Naive B cell (primary cell): Measurements from ENCODE around the gene GPR137B. TPM values are rescaled to one million over a fixed set of nuclear protein-coding genes. Genes with fewer than 3 reads are reported as not detected.

Source experiments
- ATAC-seq, 2 donors: fragments of 150-1000 bp; cut with Tn5 transposase; 2 replicates each; pipeline ENCODE4 v1.10.0; 2021; ENCODE audit warnings: low read depth in 2 of 2, mild to moderate bottlenecking in 2 of 2, moderate library complexity in 2 of 2
- DNase-seq: peaks from one replicate; pipeline ENCODE4 v3.0.0; 2022
- H3K27ac Mint-ChIP-seq, 6 donors: one replicate each; pipeline ENCODE4 v1.8.0; 2020 to 2022; ENCODE audit warnings: mild to moderate bottlenecking in 6 of 6, mixed read lengths in 6 of 6, moderate library complexity in 5 of 6, inconsistent platforms in 2 of 6
- H3K27me3 Mint-ChIP-seq, 3 donors: one replicate each; pipeline ENCODE4 v1.8.0; 2021 to 2022; ENCODE audit warnings: mixed read lengths in 3 of 3, mild to moderate bottlenecking in 1 of 3
- H3K36me3 Mint-ChIP-seq, 2 donors: one replicate each; pipeline ENCODE4 v1.8.0; 2020 to 2022; ENCODE audit warnings: mixed read lengths in 2 of 2, inconsistent platforms in 1 of 2, mild to moderate bottlenecking in 1 of 2
- H3K4me1 Mint-ChIP-seq, 3 donors: one replicate each; pipeline ENCODE4 v1.8.0; 2020 to 2022; ENCODE audit warnings: mixed read lengths in 3 of 3, inconsistent platforms in 1 of 3, mild to moderate bottlenecking in 1 of 3, moderate library complexity in 1 of 3
- H3K4me3 Mint-ChIP-seq, 8 donors: one replicate each; pipeline ENCODE4 v1.8.0; 2020 to 2022; ENCODE audit warnings: mild to moderate bottlenecking in 8 of 8, mixed read lengths in 8 of 8, moderate library complexity in 8 of 8, inconsistent platforms in 2 of 8
- H3K9me3 Mint-ChIP-seq, 7 donors: one replicate each; pipeline ENCODE4 v1.8.0; 2020 to 2022; ENCODE audit warnings: mixed read lengths in 7 of 7, mild to moderate bottlenecking in 5 of 7, inconsistent platforms in 2 of 7, moderate library complexity in 1 of 7
- polyA plus RNA-seq, 6 donors: library from polyadenylated mRNA; unstranded; fragments of 300-500 nt; fragmentation: Illumina TruSeq; gene quantifications; one replicate each; pipeline ENCODE4 v1.2.3, GENCODE V29; 2021; ENCODE audit warnings: low read depth in 6 of 6

GPR137B gene
- polyA plus RNA-seq, 6 donors from 2014 or later, result 1.1 to 4.0 (median 2.6) TPM

DNA sequence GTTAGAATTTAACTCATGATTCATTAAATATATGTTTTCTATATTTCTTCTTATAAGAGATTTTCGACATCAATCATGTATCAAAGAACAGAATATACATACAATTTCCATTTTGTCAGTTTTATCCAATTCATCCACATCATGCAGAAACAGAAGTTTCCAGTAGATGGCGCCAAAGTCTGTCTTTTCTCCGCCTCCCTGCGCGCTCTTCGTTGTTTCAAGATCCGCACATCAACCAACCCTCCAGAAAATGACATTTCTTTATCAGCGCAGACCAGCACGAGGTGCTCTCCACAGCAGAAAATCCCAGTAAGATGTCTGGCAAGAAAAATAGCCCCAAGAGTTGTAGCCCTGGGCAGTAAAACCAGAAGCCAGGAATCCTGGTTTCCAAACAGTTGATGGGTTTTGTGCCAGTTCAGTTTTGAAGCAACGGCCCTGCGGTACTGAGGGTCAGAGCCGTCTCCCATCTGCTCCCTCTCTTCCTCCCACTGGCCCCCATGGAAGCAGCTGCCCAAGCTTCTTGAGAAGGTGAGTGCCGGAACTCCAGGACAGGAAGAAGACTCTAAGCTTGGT lies 38.6 kb upstream of the GPR137B start:
- DNase-seq, result peak; percentile 44
- Mint-ChIP-seq H3K36me3 (no peaks in the 10 kb centered on the region), H3K9me3 (no peaks in the 10 kb centered on the region), H3K27me3 (peaks cover 0 to 2% (median 0%) of the 10 kb centered on the region in 3 donors), H3K27ac (no peak overlapping the region), H3K4me3 (peak overlapping the region in 1 of 8 donors; percentile 30), H3K4me1 (peaks cover 0 to 2% (median 0%) of the 10 kb centered on the region in 3 donors)
- peak in 1 of 2 donors; percentile 46 for ATAC-seq

DNA sequence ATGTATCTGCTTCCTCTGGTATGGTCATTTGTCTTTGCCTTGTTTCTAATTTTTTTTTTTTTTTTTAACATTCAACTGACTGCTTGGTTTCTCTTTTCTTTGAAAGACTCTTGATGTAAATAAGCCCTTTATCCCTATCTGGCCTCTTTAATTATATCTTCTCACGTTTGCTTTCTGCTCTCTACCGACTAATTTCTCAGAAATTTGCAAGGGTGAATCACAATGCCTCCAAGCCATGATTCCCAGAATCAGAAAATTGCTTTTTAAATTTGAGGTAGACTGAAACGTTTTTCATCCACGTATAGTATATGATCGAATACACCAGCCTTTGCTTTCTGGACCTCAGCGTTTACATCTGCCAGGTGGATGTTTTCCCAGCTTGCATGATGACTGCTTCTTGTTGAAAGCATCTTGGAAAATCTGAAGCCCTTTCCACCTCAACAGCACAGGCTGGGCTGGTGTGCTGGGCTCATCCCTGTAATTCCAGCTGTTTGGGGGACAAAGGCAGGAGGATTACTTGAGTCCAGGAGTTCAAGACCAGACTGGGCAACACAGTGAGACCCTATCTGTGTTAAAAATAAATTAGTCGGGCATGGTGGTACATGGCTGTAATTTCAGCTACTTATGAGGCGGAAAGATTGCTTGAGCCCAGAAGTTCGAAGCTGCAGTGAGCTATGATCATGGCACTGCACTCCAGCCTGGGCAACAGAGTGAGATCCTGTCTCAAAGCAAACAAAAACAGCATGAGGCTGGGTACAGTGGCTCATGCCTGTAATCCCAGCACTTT lies 35.0 kb upstream of the GPR137B start:
- no peak for DNase-seq
- H3K36me3 Mint-ChIP-seq, result no peaks in the 10 kb centered on the region
- H3K27me3 Mint-ChIP-seq, result peaks cover 0 to 1% (median 0%) of the 10 kb centered on the region in 3 donors
- H3K4me3 Mint-ChIP-seq, result no peak overlapping the region
- no peak for ATAC-seq
- no peaks in the 10 kb centered on the region for H3K9me3 Mint-ChIP-seq
- H3K4me1 Mint-ChIP-seq, result peaks cover 0 to 2% (median 0%) of the 10 kb centered on the region in 3 donors
- H3K27ac Mint-ChIP-seq, result peak overlapping the region in 1 of 6 donors; percentile 47

DNA sequence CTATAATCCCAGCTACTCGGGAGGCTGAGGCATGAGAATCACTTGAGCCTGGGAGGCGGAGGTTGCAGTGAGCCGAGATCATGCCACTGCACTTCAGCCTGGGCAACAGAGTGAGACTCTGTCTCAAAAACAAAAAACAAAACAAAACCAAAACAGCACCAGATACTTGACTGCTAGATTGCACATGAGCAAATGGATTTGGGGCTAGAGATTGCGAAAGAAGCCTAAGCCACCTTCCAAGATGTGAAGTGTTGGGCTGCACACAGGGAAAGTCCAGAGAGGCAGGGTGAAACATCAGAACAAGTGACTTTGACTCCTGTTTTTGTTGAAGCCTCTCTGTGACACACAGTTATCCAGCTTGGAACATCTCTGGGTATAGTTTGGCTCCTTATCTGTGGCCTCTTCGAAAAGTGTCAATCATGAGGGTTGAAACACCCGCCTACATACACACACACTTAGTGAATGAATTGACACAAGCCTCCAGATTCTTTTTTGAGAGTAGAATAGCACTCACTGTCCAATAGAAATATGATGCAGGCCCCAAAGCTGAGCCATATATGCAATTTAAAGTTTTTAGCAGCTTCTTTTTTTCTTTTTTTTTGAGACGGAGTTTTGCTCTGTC lies 34.2 kb upstream of the GPR137B start:
- no peaks in the 10 kb centered on the region for H3K36me3 Mint-ChIP-seq

DNA sequence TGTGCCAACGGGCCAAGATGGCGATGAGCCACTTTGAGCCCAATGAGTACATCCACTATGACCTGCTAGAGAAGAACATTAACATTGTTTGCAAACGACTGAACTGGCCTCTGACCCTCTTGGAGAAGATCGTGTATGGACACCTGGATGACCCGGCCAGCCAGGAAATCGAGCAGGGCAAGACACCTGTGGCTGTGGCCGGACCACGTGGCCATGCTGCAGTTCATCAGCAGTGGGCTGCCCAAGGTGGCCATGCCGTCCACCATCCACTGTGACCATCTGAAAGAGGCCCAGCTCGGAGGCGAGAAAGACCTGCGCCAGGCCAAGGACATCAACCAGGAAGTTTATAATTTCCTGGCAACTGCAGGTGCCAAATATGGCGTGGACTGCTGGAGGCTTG lies 32.2 kb upstream of the GPR137B start:
- Mint-ChIP-seq H3K4me3 (no peak overlapping the region), H3K36me3 (no peaks in the 10 kb centered on the region), H3K4me1 (no peaks in the 10 kb centered on the region), H3K27ac (no peak overlapping the region), H3K9me3 (no peaks in the 10 kb centered on the region), H3K27me3 (peaks cover 0 to 4% (median 0%) of the 10 kb centered on the region in 3 donors)
- ATAC-seq (no peak), DNase-seq (no peak)

More for the DNA sequence above, 34.2 kb upstream of the GPR137B start:
- DNase-seq (no peak), ATAC-seq (no peak)
- Mint-ChIP-seq H3K4me1 (peaks cover 0 to 2% (median 0%) of the 10 kb centered on the region in 3 donors), H3K27me3 (peaks cover 0 to 4% (median 0%) of the 10 kb centered on the region in 3 donors), H3K4me3 (no peak overlapping the region), H3K27ac (no peak overlapping the region), H3K9me3 (no peaks in the 10 kb centered on the region)

DNA sequence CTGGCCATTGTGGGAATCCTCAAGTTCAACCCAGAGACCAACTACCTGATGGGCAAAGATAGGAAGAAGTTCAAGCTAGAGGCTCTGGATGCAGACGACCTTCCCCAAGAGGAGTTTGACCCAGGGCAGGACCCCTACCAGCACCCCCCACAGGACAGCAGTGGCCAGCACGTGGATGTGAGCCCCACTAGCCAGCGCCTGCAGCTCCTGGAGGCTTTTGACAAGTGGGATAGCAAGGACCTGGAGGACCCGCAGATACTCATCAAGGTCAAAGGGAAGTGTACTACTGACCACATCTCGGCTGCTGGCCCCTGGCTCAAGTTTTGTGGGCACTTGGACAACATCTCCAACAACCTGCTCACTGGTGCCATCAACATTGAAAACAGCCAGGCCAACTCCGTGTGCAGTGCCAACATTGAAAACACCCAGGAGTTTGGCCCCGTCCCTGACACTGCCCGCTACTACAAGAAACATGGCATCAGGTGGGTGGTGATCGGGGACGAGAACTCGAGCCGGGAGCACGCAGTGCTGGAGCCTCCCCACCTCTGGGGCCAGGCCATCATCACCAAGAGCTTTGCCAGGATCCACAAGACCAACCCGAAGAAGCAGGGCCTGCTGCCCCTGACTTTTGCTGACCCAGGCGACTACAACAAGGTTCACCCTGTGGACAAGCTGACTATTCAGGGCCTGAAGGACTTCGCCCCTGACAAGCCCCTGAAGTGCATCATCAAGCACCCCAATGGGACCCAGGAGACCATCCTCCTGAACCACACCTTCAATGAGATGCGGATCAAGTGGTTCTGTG lies 30.6 kb upstream of the GPR137B start:
- Mint-ChIP-seq H3K4me1 (no peaks in the 10 kb centered on the region), H3K27me3 (peaks cover 0 to 4% (median 0%) of the 10 kb centered on the region in 3 donors), H3K9me3 (no peaks in the 10 kb centered on the region), H3K27ac (no peak overlapping the region), H3K36me3 (no peaks in the 10 kb centered on the region), H3K4me3 (no peak overlapping the region)
- ATAC-seq (no peak), DNase-seq (no peak)

DNA sequence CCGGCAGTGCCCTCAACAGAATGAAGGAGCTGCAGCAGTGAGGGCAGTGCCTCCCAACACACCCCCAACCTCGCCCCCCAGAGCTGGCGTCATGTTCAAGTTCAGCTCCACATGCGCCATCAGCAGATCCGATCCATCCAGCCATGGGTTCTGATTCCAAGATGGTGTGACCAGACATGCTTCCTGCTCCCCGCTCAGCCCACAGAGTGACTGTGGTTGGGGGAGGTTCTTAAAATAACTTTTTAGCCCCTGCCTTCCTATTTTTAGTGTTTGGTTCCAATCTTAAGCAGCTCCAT lies 30.1 kb upstream of the GPR137B start:
- Mint-ChIP-seq H3K27ac (no peak overlapping the region), H3K9me3 (no peaks in the 10 kb centered on the region), H3K4me1 (no peaks in the 10 kb centered on the region), H3K36me3 (no peaks in the 10 kb centered on the region), H3K27me3 (peaks cover 0 to 4% (median 0%) of the 10 kb centered on the region in 3 donors), H3K4me3 (no peak overlapping the region)
- ATAC-seq (no peak), DNase-seq (no peak)

DNA sequence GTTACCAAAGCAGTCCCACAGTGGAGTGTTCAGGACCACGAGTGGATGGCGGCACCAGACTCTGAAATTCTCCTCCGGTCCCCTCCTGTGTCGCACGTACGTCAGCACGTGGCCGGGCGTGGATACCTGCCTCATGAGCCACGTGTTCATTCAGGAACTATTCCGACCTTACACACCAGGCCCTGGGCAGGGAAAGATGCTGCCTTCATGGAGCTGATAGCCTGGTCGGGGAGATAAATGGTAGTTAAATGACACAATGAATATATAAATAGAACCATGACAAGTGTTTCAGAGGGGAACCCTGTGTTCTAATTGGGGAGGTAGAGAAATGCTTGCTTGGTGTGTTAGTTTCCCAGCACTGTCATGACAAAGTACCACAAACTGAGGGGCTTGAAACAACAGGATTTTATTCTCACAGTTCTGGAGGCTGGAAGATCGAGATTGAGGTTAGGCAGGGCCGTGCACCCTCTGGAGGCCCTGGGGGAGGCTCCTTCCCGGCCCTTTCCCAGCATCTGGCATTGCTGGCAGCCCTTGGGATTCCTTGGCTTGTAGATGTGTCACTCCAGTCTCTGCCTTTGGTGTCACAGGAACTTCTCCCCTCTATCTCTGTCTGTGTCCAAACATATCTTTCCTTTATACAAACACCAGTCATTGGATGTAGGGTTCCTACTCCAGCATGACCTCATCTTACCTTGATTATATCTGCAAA lies 28.9 kb upstream of the GPR137B start:
- no peaks in the 10 kb centered on the region for H3K36me3 Mint-ChIP-seq
- no peak overlapping the region for H3K27ac Mint-ChIP-seq
- no peaks in the 10 kb centered on the region for H3K9me3 Mint-ChIP-seq
- no peak for DNase-seq
- ATAC-seq, result no peak
- no peaks in the 10 kb centered on the region for H3K4me1 Mint-ChIP-seq
- H3K4me3 Mint-ChIP-seq, result no peak overlapping the region
- peaks cover 0 to 4% (median 0%) of the 10 kb centered on the region in 3 donors for H3K27me3 Mint-ChIP-seq

DNA sequence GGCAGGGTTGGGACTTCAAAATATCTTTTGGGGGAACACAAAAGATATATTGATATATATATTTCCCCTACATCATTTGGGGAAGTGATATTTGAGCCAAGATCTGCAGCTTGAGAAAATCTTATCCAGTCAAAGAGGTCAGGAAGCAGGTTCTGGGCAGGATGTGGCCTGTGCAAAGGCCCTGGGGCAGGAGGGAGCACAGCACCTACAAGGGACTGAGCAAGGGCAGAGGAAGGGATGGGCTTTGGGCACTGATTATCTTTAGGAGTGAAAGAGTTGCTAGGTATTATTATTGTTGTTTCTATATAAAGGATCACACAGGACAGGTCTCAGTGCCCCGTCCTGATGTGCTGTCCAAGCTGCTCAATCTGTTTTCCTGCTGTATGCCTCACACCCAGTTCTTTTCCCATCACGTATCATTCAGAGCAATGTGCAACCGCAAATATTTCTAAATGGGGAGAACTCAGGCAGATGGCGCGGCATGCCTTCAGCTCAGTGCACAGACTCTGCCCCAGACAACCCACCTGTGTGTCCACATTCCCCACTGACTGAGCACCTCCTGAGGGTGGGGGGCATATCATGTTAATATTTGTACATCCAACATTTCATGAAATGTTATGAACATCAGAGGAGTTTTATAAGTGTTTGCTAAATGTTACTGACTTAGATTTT lies 28.1 kb upstream of the GPR137B start:
- ATAC-seq, result no peak
- Mint-ChIP-seq H3K36me3 (no peaks in the 10 kb centered on the region), H3K9me3 (no peaks in the 10 kb centered on the region), H3K27me3 (peaks cover 0 to 4% (median 0%) of the 10 kb centered on the region in 3 donors), H3K4me3 (no peak overlapping the region), H3K27ac (no peak overlapping the region), H3K4me1 (no peaks in the 10 kb centered on the region)
- DNase-seq, result no peak

DNA sequence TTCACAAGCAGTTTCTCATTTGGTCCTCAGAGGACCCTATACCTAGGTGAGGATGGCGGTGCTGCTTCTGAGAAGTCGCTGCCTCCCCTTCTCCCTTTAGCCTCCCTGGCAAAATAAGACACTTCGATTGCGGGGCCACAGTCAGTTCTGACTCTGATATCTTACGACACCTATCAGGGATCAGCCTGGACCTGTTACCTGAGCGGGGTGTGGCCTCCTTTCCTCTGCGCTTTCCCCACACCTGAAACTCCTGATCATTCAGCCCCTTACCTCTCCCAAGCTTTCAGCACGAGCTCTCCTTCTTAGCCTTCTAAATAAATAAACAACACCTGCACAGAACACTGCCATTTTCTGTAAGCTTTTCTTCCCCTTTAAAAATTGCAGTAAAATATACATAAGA lies 24.6 kb upstream of the GPR137B start:
- H3K36me3 Mint-ChIP-seq, result no peaks in the 10 kb centered on the region
- ATAC-seq, result no peak
- no peaks in the 10 kb centered on the region for H3K9me3 Mint-ChIP-seq
- no peak overlapping the region for H3K4me3 Mint-ChIP-seq
- no peaks in the 10 kb centered on the region for H3K27me3 Mint-ChIP-seq
- H3K27ac Mint-ChIP-seq, result no peak overlapping the region
- peaks cover 14 to 28% (median 25%) of the 10 kb centered on the region in 3 donors for H3K4me1 Mint-ChIP-seq
- DNase-seq, result no peak

DNA sequence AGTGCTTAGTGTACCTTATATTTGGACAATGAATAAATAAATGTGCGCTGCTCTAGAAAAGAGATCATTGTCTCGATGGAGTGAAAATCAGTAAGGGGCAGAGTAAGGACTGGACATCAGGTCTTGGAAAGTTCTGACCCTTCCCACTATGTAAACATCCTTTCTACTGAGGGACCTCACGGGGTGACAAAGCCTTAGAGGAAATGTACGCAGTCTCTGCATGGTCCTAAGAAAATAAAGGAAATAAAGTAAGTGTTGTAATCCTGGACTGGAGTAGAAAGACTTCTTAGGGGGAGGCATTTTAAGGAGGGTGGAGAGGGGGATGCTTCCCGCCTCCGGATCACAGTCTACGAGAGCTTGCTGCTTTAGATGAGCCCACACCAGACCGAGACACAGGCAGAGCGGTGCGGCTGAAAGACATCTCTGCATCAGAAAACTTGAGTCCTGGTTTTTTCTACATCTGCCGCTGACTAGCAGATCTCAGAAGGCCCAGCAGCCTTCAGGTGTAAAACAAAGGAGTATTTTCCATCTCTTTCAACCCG lies 22.3 kb upstream of the GPR137B start:
- DNase-seq (no peak), ATAC-seq (no peak)
- Mint-ChIP-seq H3K27ac (peak overlapping the region in 4 of 6 donors; percentile 8 to 81 (median 52)), H3K27me3 (no peaks in the 10 kb centered on the region), H3K4me3 (peak overlapping the region in 7 of 8 donors; percentile 17 to 92 (median 80)), H3K9me3 (no peaks in the 10 kb centered on the region), H3K4me1 (peaks cover 14 to 28% (median 25%) of the 10 kb centered on the region in 3 donors), H3K36me3 (no peaks in the 10 kb centered on the region)

DNA sequence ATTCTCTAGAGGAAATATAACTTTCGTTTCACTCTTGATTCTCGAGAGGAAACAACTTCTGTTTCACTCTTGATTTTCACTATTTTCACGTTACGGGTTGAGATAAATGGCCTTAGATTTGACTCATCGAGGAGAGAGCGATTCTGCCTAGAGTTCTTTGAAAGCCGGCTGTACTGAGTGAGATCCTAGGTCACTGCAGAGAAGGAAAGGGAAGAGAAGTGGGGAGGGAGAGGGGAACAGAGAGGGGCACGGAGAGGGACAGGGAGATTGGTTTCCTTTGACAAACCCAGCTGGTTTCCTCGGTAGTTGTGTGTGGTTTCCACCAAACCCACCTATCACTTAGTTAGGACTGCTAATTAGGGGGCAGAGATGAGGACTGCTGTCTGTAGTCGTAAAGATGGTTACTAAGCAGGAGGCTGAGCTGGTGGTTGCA lies 21.6 kb upstream of the GPR137B start:
- H3K4me3 Mint-ChIP-seq, result peak overlapping the region; percentile 61 to 93 (median 88)
- no peaks in the 10 kb centered on the region for H3K9me3 Mint-ChIP-seq
- peaks cover 14 to 28% (median 25%) of the 10 kb centered on the region in 3 donors for H3K4me1 Mint-ChIP-seq
- ATAC-seq (peak; percentile 42 to 43), DNase-seq (no peak)
- H3K36me3 Mint-ChIP-seq, result no peaks in the 10 kb centered on the region
- peaks cover 0 to 5% (median 3%) of the 10 kb centered on the region in 3 donors for H3K27me3 Mint-ChIP-seq
- H3K27ac Mint-ChIP-seq, result peak overlapping the region in 5 of 6 donors; percentile 71 to 96 (median 83)

DNA sequence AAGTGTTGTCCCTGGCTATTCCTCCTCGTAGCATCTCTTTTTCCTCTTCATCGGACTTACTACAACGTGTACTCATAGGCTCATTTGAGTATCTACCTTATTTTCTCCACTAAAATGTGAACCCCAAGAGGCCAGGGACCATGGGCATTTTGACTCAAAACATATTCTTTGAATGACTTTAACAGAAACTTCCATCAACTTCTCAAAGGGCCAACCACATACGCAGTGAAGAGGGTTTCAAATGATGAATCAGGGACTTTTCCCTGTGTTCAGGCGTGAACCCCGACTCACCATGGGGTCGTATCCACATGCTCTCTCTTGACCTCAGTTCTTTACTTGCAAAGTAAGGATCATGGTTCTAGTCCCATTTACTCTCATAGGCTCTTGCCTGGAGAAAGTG lies 20.2 kb upstream of the GPR137B start:
- no peaks in the 10 kb centered on the region for H3K9me3 Mint-ChIP-seq
- peak overlapping the region in 4 of 8 donors; percentile 9 to 88 (median 46) for H3K4me3 Mint-ChIP-seq
- no peaks in the 10 kb centered on the region for H3K36me3 Mint-ChIP-seq
- H3K27ac Mint-ChIP-seq, result peak overlapping the region in 1 of 6 donors; percentile 58
- H3K27me3 Mint-ChIP-seq, result peaks cover 0 to 12% (median 5%) of the 10 kb centered on the region in 3 donors
- H3K4me1 Mint-ChIP-seq, result peaks cover 14 to 28% (median 25%) of the 10 kb centered on the region in 3 donors
- ATAC-seq (no peak), DNase-seq (no peak)
